ENCODE results near the gene DDIT4. TPM values are rescaled to one million over a fixed set of nuclear protein-coding genes. Genes with fewer than 3 reads are reported as not detected.

Gene DDIT4
- total RNA-seq, 1 experiment from 2014 or later: 462 TPM

GRCh38 chr10:72276421-72277339 lies 3.0 kb downstream of the DDIT4 start:
- CTCF ChIA-PET: interaction anchor here (1.0 to 3.6 kb wide), 6 partner anchors 12 to 63 kb away, joined by 3 to 17 read pairs (median 4); no protein-coding TSS in a partner anchor
- H3K4me1 ChIP-seq (ENCODE audit: control insufficient read depth in 1 of 2, insufficient read depth in 2 of 2, low read length in 2 of 2): peaks cover 39 to 68% of the 10 kb centered on the region in 2 experiments
- no peaks in the 10 kb centered on the region for H3K27me3 ChIP-seq (ENCODE audit: insufficient read depth, low read length)
- peak overlapping the region; percentile 90; the same call in 1 of the 2 replicates for H3K4me2 ChIP-seq (ENCODE audit: low read length)
- ATAC-seq: no peak
- no peak overlapping the region; the same call in 1 of the 2 replicates for H3K9ac ChIP-seq (ENCODE audit: low read length)
- no TSS peak for BruUV-seq (replicated peaks)
- H3K79me2 ChIP-seq (ENCODE audit: insufficient read depth, low read length): peaks cover 19% of the 10 kb centered on the region
- no peaks in the 10 kb centered on the region for H4K20me1 ChIP-seq (ENCODE audit: insufficient read depth)
- TF ChIP-seq SIN3A (IDR thresholded peaks at IDR 0.05; ENCODE audit: low read depth): no peak
- peak; percentile 93 for TF ChIP-seq POLR2A (IDR thresholded peaks at IDR 0.05; ENCODE audit: borderline replicate concordance, extremely low read depth, insufficient read depth, insufficient read length)
- no peak for TF ChIP-seq FOSL1 (IDR thresholded peaks at IDR 0.05; ENCODE audit: low read depth)
- TF ChIP-seq ZNF274 (IDR thresholded peaks at IDR 0.05; ENCODE audit: low read depth, low read length): no peak
- no peak for TF ChIP-seq CTCF (IDR thresholded peaks at IDR 0.05 in 2 of 3, conservative IDR thresholded peaks at IDR 0.05 in 1 of 3; ENCODE audit: borderline replicate concordance in 1 of 3, insufficient read depth in 1 of 3, low read depth in 2 of 3, low read length in 2 of 3)
- no peak for TF ChIP-seq CBX3 (IDR thresholded peaks at IDR 0.05; ENCODE audit: low read depth)
- TF ChIP-seq POLR2AphosphoS5 (IDR thresholded peaks at IDR 0.05; ENCODE audit: low read depth, low read length): peak; percentile 100
- no peak for TF ChIP-seq SP1 (IDR thresholded peaks at IDR 0.05; ENCODE audit: low read depth)
- TF ChIP-seq ATF3 (IDR thresholded peaks at IDR 0.05): no peak
- TF ChIP-seq EZH2phosphoT487 (IDR thresholded peaks at IDR 0.05; ENCODE audit: borderline replicate concordance): no peak
- peak; percentile 90 for TF ChIP-seq ZBTB33 (IDR thresholded peaks at IDR 0.05; ENCODE audit: extremely low read depth, insufficient replicate concordance, low read length)
- TF ChIP-seq YY1 (IDR thresholded peaks at IDR 0.05; ENCODE audit: extremely low read depth, insufficient replicate concordance, low read depth, low read length): peak; percentile 5
- TF ChIP-seq JUND (IDR thresholded peaks at IDR 0.05): no peak
- TF ChIP-seq TCF7L2 (IDR thresholded peaks at IDR 0.05; ENCODE audit: borderline replicate concordance, extremely low read depth, insufficient read depth, insufficient read length): no peak
- no peak for TF ChIP-seq ELF1 (IDR thresholded peaks at IDR 0.05; ENCODE audit: borderline replicate concordance, low read depth)
- no peak for TF ChIP-seq SRF (IDR thresholded peaks at IDR 0.05; ENCODE audit: low read depth)
- TF ChIP-seq EGR1 (IDR thresholded peaks at IDR 0.05; ENCODE audit: low read depth): no peak
- TF ChIP-seq MAX (IDR thresholded peaks at IDR 0.05): no peak
- no peak for TF ChIP-seq RAD21 (IDR thresholded peaks at IDR 0.05; ENCODE audit: low read depth)
- peaks cover 8 to 13% of the 10 kb centered on the region in 2 experiments; a peak in 2 of 4 replicates for H3K36me3 ChIP-seq (ENCODE audit: control insufficient read depth in 1 of 2, insufficient read depth in 2 of 2, low read length in 2 of 2)
- no peaks in the 10 kb centered on the region for H3K9me3 ChIP-seq (ENCODE audit: control insufficient read depth in 1 of 2, insufficient read depth in 1 of 2, low read depth in 1 of 2, low read length in 2 of 2)
- H3K27ac ChIP-seq (ENCODE audit: low read depth, low read length): peak overlapping the region; percentile 90
- POLR2A ChIA-PET: interaction anchor here (0.9 to 13.5 kb wide), 16 partner anchors 13 to 151 kb away, joined by 3 to 371 read pairs (median 8); partner anchors contain the start of genes ANAPC16 and ASCC1
- RAD21 ChIA-PET (ENCODE audit: low non-redundant PET in 1 of 2, low total read pairs in 2 of 2, uncharacterized antibody in 2 of 2, unreplicated experiment in 2 of 2): interaction anchor here in 1 of 2 experiments (1.2 kb wide), 1 partner anchor 46 kb away, joined by 3 read pairs; no protein-coding TSS in a partner anchor
- peak; percentile 84 for DNase-seq (ENCODE audit: low read depth, low spot score)
- no peaks in the 10 kb centered on the region for H3K9me2 ChIP-seq (ENCODE audit: insufficient read depth)
- H2AFZ ChIP-seq (ENCODE audit: low read depth, low read length, poor library complexity, severe bottlenecking): no peak overlapping the region
- intact Hi-C loops (cut with micrococcal nuclease): loop anchor here (2.0 kb wide), 3 partner anchors 44 to 60 kb away; no protein-coding TSS in a partner anchor
- no peak overlapping the region; a peak in 1 of 4 replicates for H3K4me3 ChIP-seq (replicated peaks in 1 of 2; ENCODE audit: low read depth in 1 of 2, low read length in 2 of 2)

All from HCT116 (cell line).